Suprapubic skin (tissue), 4 donors: Measurements from ENCODE around the gene TALDO1.

Experiments
- EP300 ChIP-seq: sonication (generic); formaldehyde crosslinking; IDR thresholded peaks from one replicate; pipeline ENCODE4 v1.6.1; 2017; ENCODE audit warnings: antibody characterized with exemption
- POLR2A ChIP-seq, 2 donors: fragments of 450-650 bp; IDR thresholded peaks; one replicate each; pipeline ENCODE4 v1.6.1; 2017; ENCODE audit warnings: antibody characterized with exemption in 2 of 2, mild to moderate bottlenecking in 2 of 2, moderate library complexity in 2 of 2
- POLR2AphosphoS5 ChIP-seq, 3 donors: sonication (generic); formaldehyde crosslinking; IDR thresholded peaks; one replicate each; pipeline ENCODE4 v1.6.1; 2017; ENCODE audit warnings: antibody characterized with exemption in 3 of 3
- TF ChIP-seq, protein P1 (sequence below), 2 donors: fragments of 200-600 bp in 1 of 2; fragments of 450-650 bp in 1 of 2; sonication (generic) in 1 of 2; IDR thresholded peaks; one replicate each; pipeline ENCODE4 v1.5.1; 2016 to 2019; ENCODE audit warnings: antibody characterized with exemption in 2 of 2, mild to moderate bottlenecking in 1 of 2, moderate library complexity in 1 of 2

GRCh38 chr11:804599-804964, 57.3 kb downstream of the TALDO1 start:
- TF ChIP-seq, protein P1, sequence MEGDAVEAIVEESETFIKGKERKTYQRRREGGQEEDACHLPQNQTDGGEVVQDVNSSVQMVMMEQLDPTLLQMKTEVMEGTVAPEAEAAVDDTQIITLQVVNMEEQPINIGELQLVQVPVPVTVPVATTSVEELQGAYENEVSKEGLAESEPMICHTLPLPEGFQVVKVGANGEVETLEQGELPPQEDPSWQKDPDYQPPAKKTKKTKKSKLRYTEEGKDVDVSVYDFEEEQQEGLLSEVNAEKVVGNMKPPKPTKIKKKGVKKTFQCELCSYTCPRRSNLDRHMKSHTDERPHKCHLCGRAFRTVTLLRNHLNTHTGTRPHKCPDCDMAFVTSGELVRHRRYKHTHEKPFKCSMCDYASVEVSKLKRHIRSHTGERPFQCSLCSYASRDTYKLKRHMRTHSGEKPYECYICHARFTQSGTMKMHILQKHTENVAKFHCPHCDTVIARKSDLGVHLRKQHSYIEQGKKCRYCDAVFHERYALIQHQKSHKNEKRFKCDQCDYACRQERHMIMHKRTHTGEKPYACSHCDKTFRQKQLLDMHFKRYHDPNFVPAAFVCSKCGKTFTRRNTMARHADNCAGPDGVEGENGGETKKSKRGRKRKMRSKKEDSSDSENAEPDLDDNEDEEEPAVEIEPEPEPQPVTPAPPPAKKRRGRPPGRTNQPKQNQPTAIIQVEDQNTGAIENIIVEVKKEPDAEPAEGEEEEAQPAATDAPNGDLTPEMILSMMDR (IDR thresholded peaks at IDR 0.05) = no peak
- TF ChIP-seq POLR2A (IDR thresholded peaks at IDR 0.05) (no peak), EP300 (no peak), POLR2AphosphoS5 (IDR thresholded peaks at IDR 0.05) (no peak)
